Activated CD4-positive, CD25-positive, alpha-beta regulatory T cell (primary cell): Measurements from ENCODE around the gene SOS2.
"Not testable (repeated sequence)": the region's sequence is repeated elsewhere in the genome, so short reads cannot be mapped to it uniquely, and the experiment has no call there.

Experiments used
- DNase-seq, 4 experiments: peaks; one replicate each; lab custom pipeline; 2025; lab: John Stamatoyannopoulos, UW

SOS2 gene

DNA sequence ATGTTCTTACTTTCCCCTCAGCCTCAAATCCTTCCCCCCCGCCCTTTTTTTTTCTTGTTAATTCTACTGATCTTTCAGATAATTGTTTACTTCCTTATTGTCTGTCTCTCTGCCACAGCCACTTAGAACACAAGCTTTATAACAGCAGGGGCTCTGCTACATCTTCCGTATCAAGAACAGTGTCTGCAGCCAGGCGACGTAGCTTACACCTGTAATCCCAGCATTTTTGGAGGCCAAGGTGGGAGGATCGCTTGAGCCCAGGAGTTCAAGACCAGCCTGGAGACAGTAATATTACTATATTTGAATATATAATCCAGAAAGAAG lies 5.4 kb downstream of the SOS2 start:
- no peak for DNase-seq

GRCh38 chr14:50225067-50225973 lies 6.1 kb downstream of the SOS2 start:
- DNase-seq = no peak

GRCh38 chr14:50222055-50222613 lies 9.2 kb downstream of the SOS2 start:
- no peak for DNase-seq

- DNase-seq = no peak
Observed at GRCh38 chr14:50218501-50218900, 12.9 kb downstream of the SOS2 start.

- no peak for DNase-seq
Observed at GRCh38 chr14:50215416-50215815, 16.0 kb downstream of the SOS2 start.

DNA sequence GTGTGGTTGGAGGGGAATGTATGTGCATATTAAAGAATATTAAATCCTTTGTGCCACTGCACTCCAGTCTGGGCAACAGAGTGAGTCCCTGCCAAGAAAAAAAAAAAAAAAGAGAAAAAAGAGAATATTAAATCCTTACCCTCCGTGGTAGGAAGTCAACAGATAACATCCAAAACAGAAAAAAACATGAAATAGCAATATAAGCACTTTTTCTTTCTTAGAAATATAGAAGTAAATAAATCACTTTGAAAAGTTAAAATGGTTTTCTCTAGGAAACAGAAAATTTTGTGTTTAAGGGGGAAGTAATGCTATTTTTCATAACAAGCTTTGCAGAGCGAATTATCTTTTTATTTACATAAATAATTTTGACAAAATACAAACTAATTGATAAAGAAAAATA lies 17.6 kb downstream of the SOS2 start:
- no peak for DNase-seq

- DNase-seq = no peak
Observed at GRCh38 chr14:50212726-50213125, 18.7 kb downstream of the SOS2 start.

DNA sequence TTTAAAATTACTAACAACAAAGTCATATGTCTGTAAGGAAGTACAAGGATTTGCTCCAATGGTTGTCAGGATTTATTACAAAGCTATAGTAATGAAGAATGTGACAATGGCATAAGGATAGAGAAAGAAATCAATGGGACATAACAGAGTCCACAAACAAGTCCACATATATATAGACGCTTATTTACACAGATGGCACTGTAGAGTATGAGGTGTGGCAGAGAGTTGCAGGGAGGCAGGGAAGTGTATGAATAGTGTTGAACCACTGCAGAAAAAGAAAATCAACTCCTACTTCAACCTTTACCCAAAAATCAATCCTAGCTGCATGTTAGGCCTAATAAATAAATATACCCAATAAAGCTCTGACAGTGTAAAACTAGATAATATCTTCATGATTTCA lies 21.3 kb downstream of the SOS2 start:
- no peak for DNase-seq

- DNase-seq = no peak
Observed at GRCh38 chr14:50198499-50198898, 32.9 kb downstream of the SOS2 start.

- DNase-seq = no peak
Observed at GRCh38 chr14:50191499-50191898, 39.9 kb downstream of the SOS2 start.

DNA sequence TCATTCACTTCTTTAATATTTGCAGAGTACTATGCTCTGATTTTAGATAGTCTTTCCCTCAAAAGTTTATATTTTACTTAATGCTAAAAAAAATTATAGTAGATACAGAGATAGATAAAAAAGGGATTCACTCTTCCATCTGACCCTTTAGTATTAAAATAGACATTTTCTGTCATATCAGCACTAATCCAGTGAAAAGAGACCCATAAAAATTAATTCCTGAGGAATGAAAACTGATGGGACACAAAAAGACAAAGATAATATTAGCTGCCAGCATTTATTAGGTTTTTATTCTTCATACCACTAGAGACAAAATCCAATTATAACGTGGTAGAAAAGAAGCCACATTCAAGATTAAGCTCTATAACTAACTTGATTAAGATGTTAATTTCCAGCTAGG lies 45.3 kb downstream of the SOS2 start:
- no peak for DNase-seq

GRCh38 chr14:50173891-50174290 lies 57.5 kb downstream of the SOS2 start:
- no peak for DNase-seq

GRCh38 chr14:50171895-50172294 lies 59.5 kb downstream of the SOS2 start:
- DNase-seq = no peak

- DNase-seq = not testable (repeated sequence)
Observed at GRCh38 chr14:50167381-50167780, 64.0 kb downstream of the SOS2 start.

DNA sequence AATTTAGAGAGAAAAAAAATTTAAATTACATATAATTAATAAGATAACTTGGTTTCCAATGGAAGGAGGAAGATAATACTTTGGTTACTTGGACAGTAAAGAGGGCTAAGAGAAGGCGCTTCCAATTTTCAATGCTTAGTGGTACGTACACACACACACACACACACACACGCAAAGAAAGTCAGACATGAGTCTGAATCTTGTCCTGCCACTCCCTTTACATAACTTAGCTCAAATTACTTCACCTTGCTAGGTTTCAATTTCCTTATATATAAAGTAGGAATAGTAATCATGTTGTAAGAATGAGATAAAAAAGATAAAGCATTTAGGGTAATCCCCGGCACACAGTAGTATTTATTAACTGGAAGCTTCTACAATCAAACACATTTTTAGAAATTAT lies 75.3 kb downstream of the SOS2 start:
- no peak for DNase-seq

- DNase-seq = no peak
Observed at GRCh38 chr14:50148799-50149198, 82.6 kb downstream of the SOS2 start.

DNA sequence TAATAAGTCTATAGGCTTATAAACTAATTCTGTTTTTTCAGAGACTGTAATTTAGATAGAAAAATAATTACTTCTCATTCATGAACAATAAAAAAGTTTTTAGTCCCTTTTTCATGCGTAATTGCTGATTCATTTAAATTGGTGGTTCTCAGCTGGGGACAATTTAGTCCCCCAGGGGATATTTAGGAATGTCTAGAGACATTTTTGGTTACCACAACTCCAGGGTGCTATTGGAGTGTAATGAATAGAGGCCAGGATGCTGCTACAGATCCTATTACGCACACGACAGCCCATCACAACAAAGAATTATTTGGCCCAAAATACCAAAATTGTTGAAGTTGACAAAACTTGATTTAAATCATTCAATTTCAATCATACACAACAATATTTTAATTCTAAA lies 92.2 kb downstream of the SOS2 start:
- DNase-seq = no peak

GRCh38 chr14:50127802-50128201 lies 103.6 kb downstream of the SOS2 start:
- no peak for DNase-seq

- DNase-seq = no peak
Observed at GRCh38 chr14:50123062-50123461, 108.3 kb downstream of the SOS2 start.

GRCh38 chr14:50122291-50122690 lies 109.1 kb downstream of the SOS2 start:
- DNase-seq = no peak

- no peak for DNase-seq
Observed at GRCh38 chr14:50121486-50121885, 109.9 kb downstream of the SOS2 start.

GRCh38 chr14:50117456-50117855 lies 113.9 kb downstream of the SOS2 start:
- no peak for DNase-seq

DNA sequence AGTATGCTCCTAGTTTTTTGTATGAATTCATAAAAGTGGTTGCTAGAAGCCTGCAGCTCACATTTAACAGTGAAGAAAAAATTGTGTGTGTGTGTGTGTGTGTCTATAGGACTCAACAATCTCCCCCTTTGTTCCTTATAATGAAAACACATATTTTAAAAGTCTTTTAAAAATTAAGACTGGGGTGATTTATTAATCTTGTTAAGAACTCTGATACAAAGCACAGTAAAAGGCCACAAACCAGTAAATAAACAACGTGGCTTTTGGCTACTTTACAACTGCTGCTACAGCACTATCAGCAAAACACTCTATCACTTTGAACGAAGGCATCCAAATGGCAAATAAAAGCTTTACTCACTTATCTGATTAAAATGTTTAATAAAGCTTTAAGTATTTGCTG lies 114.4 kb downstream of the SOS2 start:
- no peak for DNase-seq
